ENCODE measurements around the gene NPSR1. TPM values are rescaled to one million over a fixed set of nuclear protein-coding genes. Genes with fewer than 3 reads are reported as not detected.
"Not testable (repeated sequence)": the region's sequence is repeated elsewhere in the genome, so short reads cannot be mapped to it uniquely, and the experiment has no call there.

NPSR1 gene
- total RNA-seq, 1 donor from 2014 or later: not detected

DNA sequence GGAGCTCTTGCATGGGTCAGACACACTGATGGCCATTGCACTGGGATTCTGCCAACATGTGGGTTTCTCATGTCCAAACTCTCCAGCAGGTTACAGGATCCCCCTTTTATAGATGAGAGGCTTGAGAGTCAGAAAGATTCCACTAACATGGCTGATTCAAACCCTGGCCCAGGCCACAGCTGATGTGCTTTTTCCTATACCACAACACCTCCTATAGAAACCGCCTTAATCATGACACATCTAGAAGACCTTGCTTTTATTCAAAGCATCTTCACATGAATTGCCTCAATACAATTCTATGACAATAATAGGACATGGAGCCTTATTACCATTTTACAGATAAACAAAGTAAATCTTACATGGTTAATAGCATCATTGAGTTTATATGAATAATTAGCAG lies 190.7 kb downstream of the NPSR1 start:
- Mint-ChIP-seq H3K4me1 (ENCODE audit: low read depth) (peaks cover 6% of the 10 kb centered on the region), H3K27me3 (ENCODE audit: low read depth) (no peaks in the 10 kb centered on the region), H3K4me3 (ENCODE audit: low read depth) (no peak overlapping the region), H3K27ac (no peak overlapping the region), H3K9me3 (no peaks in the 10 kb centered on the region), H3K36me3 (ENCODE audit: low read depth) (no peaks in the 10 kb centered on the region)
- DNase-seq (ENCODE audit: low spot score): no peak
- intact Hi-C loops (cut with micrococcal nuclease): no loop called here

DNA sequence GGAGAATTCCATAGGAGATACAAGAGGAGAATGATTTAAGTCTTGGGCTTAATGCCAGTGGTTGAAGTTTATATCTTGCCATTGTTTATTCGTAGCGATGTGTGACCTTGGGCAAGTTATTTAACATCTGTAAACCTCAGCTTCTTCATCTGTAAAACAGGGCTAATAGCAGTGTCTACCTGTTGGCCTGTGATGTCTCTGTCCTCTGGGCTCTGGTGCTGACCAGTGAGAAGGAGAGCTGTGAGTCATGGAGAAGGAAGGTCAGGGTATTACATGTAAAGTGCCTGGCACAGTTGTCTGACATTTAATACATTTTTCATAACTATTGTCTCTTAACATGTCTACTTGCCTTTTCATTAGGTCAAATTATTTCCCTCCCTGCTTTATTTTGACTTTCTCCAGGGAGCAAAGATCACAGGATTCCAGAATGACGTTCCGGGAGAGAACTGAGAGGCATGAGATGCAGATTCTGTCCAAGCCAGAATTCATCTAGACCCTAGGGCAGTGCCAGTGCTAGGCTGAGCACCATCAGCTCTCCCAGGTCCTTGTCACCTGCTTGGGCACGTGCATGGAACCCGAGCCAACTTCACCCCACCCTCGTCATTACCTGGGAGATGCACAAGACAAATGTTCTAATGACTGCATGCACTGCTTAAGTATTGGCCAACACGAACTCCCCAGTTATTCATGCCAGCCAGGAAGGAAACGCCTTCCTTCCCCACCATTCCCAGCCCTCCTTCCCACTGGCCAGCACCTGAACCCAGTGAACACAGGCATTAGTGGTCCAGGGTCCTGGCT lies 191.3 kb downstream of the NPSR1 start:
- intact Hi-C loops (cut with micrococcal nuclease): no loop called here
- H3K4me1 Mint-ChIP-seq (ENCODE audit: low read depth): peaks cover 6% of the 10 kb centered on the region
- H3K9me3 Mint-ChIP-seq: no peaks in the 10 kb centered on the region
- no peak overlapping the region for H3K4me3 Mint-ChIP-seq (ENCODE audit: low read depth)
- no peak overlapping the region for H3K27ac Mint-ChIP-seq
- no peaks in the 10 kb centered on the region for H3K36me3 Mint-ChIP-seq (ENCODE audit: low read depth)
- no peak for DNase-seq (ENCODE audit: low spot score)
- H3K27me3 Mint-ChIP-seq (ENCODE audit: low read depth): no peaks in the 10 kb centered on the region

DNA sequence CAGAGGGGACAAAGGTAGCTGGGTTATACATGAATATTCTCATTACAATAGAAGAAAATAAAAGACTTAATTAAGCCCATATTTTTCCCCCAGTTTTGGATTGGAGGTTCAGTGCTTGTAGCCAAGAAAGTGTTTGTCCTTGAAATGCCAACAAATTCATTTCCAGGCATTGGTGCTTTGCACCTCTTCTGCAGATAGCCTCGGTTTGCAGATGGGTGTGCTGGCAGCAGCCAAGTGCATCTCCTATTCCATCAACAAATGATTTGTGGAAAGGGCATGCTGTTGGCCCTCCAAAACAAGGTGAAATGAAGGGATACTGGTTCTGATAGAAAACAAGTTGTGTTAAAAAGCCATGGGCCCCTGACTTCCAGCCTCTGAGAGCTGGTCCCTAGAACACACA lies 192.0 kb downstream of the NPSR1 start:
- intact Hi-C loops (cut with micrococcal nuclease): no loop called here
- DNase-seq (ENCODE audit: low spot score): no peak
- Mint-ChIP-seq H3K27me3 (ENCODE audit: low read depth) (no peaks in the 10 kb centered on the region), H3K36me3 (ENCODE audit: low read depth) (no peaks in the 10 kb centered on the region), H3K27ac (no peak overlapping the region), H3K4me3 (ENCODE audit: low read depth) (no peak overlapping the region), H3K4me1 (ENCODE audit: low read depth) (peaks cover 6% of the 10 kb centered on the region), H3K9me3 (no peaks in the 10 kb centered on the region)

DNA sequence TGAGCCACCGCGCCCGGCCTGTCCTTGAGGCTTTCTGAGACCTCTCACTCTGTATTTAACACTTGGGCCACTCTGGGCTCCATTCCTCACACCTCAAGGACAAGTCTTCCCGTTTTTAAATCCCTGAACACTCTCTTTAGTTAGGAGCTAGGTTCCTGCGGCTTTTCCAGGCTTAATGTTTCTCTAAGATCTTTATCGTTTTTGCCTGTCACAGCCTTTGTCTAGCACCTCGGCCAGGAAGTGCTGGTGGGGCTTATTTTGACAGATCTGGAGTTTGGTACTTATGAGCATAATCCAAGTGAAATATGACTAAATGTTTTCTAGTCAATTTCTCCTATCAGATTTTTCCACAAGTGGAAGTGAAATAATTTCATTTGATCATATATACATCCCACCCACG lies 192.7 kb downstream of the NPSR1 start:
- intact Hi-C loops (cut with micrococcal nuclease): no loop called here

DNA sequence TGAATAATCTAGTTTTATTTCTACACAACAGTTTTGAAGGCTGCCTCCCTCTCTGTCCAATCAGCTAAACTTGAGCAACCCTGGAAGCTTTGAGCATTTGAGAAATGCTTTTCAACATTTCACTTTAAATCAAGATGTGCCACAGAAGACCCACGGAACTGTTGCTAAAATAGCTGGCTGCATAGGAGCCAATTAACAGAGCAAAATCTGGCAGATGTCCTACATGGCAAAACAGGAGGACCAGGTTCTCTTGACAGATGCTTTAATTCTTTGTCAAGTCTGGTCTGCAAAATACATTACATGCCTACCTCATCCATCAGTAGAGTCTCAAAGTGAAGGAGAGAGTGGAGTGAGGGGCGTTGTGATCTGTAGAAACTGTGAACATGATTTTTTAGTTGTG lies 193.4 kb downstream of the NPSR1 start:
- no peak overlapping the region for H3K27ac Mint-ChIP-seq
- no peaks in the 10 kb centered on the region for H3K27me3 Mint-ChIP-seq (ENCODE audit: low read depth)
- no peaks in the 10 kb centered on the region for H3K9me3 Mint-ChIP-seq
- intact Hi-C loops (cut with micrococcal nuclease): no loop called here
- H3K4me3 Mint-ChIP-seq (ENCODE audit: low read depth): no peak overlapping the region
- no peak for DNase-seq (ENCODE audit: low spot score)
- no peaks in the 10 kb centered on the region for H3K36me3 Mint-ChIP-seq (ENCODE audit: low read depth)
- no peaks in the 10 kb centered on the region for H3K4me1 Mint-ChIP-seq (ENCODE audit: low read depth)

More for the DNA sequence above, 192.7 kb downstream of the NPSR1 start:
- no peak for DNase-seq (ENCODE audit: low spot score)
- Mint-ChIP-seq H3K27ac (no peak overlapping the region), H3K4me3 (ENCODE audit: low read depth) (no peak overlapping the region), H3K4me1 (ENCODE audit: low read depth) (peaks cover 2% of the 10 kb centered on the region), H3K9me3 (no peaks in the 10 kb centered on the region), H3K36me3 (ENCODE audit: low read depth) (no peaks in the 10 kb centered on the region), H3K27me3 (ENCODE audit: low read depth) (no peaks in the 10 kb centered on the region)

DNA sequence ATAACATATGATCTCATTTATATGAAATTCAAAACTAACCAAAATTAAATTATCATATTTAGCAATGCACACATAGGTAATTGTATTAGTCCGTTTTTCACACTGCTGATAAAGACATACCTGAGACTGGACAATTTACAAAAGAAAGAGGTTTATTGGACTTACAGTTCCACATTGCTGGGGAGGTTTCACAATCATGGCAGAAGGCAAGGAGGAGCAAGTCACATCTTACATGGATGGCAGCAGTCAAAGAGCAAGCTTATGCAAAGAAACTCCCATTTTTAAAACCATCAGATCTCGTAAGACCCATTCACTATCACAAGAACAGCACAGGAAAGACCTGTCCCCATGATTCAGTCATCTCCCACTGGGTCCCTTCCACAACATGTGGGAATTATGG lies 200.4 kb downstream of the NPSR1 start:
- H3K36me3 Mint-ChIP-seq (ENCODE audit: low read depth); H3K4me1 Mint-ChIP-seq (ENCODE audit: low read depth); H3K27ac Mint-ChIP-seq; H3K4me3 Mint-ChIP-seq (ENCODE audit: low read depth); intact Hi-C loops (cut with micrococcal nuclease); H3K9me3 Mint-ChIP-seq; DNase-seq (ENCODE audit: low spot score); H3K27me3 Mint-ChIP-seq (ENCODE audit: low read depth): not testable (repeated sequence)

DNA sequence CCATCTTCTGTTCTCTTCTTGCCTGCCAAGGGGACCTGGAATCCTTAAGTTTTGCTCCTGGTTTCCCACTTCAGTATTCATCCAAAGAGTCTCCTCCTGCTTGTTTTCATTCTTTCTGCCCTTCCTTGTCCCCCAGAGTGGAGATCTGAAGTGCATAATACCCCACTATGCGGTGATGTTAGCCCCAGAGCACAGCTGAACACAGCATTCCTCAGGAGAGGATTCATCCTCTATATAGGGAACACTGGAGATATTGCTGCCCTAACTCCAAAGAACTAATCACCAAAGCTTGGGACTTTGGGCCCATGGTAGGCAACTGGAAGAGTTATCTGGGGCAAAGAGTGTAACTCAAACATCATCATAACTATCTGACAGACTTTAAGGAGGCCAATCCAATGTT lies 201.3 kb downstream of the NPSR1 start:
- H3K4me1 Mint-ChIP-seq (ENCODE audit: low read depth); intact Hi-C loops (cut with micrococcal nuclease); H3K27ac Mint-ChIP-seq; H3K9me3 Mint-ChIP-seq; H3K27me3 Mint-ChIP-seq (ENCODE audit: low read depth); H3K36me3 Mint-ChIP-seq (ENCODE audit: low read depth); DNase-seq (ENCODE audit: low spot score); H3K4me3 Mint-ChIP-seq (ENCODE audit: low read depth): not testable (repeated sequence)

DNA sequence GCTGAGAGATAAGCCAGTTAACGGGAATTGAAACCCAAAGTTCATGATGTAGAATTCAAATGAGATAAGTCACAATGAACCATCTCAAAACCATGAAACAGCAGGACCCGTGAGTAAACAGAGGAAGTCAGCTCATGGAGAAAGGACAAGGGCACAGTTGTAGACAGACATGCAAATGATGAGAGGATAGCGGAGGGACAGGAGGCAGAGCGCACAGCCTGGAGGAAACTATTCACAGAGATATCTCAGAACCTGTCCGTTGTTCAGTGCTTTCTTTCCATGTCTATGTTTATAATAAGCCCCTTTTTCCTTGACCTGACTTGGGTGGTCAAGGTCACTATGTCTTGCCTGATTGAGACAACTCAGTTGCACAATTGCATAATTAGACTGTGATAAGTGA lies 208.2 kb downstream of the NPSR1 start:
- H3K9me3 Mint-ChIP-seq; H3K27me3 Mint-ChIP-seq (ENCODE audit: low read depth); H3K27ac Mint-ChIP-seq; DNase-seq (ENCODE audit: low spot score); H3K4me3 Mint-ChIP-seq (ENCODE audit: low read depth); intact Hi-C loops (cut with micrococcal nuclease); H3K36me3 Mint-ChIP-seq (ENCODE audit: low read depth); H3K4me1 Mint-ChIP-seq (ENCODE audit: low read depth): not testable (repeated sequence)

DNA sequence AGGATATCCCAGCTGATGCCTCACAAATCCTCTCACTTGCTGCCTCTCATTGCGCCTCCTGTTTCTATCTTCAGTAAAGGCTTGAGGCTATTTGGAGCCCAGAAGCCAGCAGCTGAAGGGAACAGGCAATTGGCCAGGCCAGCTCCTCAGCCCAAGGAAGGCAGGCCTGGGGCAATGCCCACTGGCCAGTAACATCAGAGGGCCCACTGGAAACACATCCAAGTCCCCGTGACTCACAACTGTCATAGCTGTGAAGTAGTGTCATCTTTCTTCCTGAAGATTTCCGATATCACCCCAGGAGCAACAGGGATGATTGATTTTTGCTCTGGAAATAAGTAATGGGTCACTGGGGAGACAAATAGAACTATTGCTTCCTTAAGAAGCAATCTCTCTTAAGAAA lies 209.3 kb downstream of the NPSR1 start:
- H3K4me3 Mint-ChIP-seq (ENCODE audit: low read depth): not testable (repeated sequence)

DNA sequence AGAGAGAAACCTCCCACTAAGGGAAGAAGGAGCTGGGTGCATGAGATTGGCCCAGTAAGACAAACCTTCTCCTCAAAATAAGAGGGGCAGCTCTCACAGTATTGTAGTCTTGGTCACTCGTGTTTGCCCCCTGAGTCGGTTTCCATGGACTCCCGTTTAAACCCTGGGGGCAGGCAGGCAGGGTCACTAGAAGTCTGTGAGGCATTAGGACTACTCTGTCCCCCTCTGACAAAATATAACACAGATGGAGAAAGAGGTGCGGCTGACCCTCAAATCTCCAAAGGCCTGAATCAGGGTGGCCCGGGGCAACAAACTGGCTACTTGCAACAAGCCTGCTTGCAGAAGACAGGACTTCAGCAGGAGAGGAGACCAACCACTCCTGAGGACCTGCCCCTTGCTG lies 210.6 kb downstream of the NPSR1 start:
- not testable (repeated sequence) for H3K27ac Mint-ChIP-seq; H3K27me3 Mint-ChIP-seq (ENCODE audit: low read depth)

More for the DNA sequence above, 209.3 kb downstream of the NPSR1 start:
- H3K4me1 Mint-ChIP-seq (ENCODE audit: low read depth); H3K9me3 Mint-ChIP-seq; intact Hi-C loops (cut with micrococcal nuclease); DNase-seq (ENCODE audit: low spot score); H3K27ac Mint-ChIP-seq; H3K27me3 Mint-ChIP-seq (ENCODE audit: low read depth); H3K36me3 Mint-ChIP-seq (ENCODE audit: low read depth): not testable (repeated sequence)

DNA sequence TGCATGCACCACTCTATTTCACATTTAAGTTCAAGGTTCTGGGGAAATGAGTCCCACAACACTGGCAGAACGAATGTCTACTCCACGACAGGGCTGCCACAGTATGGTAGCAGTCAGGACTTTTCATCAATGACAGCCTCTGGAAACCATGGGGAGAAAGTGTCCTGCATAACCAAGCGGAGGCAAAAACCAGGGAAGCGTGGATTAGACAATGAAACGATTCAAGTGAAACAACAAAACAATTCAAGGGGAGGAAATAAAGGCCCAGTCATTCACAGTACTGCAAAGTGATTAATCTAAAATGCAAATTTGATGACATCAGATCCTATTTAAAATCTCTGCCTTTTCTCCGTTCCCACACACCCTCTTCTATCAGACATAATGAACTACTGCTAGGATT lies 211.0 kb downstream of the NPSR1 start:
- Mint-ChIP-seq H3K36me3 (ENCODE audit: low read depth) (no peaks in the 10 kb centered on the region), H3K9me3 (no peaks in the 10 kb centered on the region), H3K4me3 (ENCODE audit: low read depth) (no peak overlapping the region), H3K27me3 (ENCODE audit: low read depth) (no peaks in the 10 kb centered on the region), H3K27ac (no peak overlapping the region), H3K4me1 (ENCODE audit: low read depth) (no peaks in the 10 kb centered on the region)
- intact Hi-C loops (cut with micrococcal nuclease): no loop called here
- DNase-seq (ENCODE audit: low spot score): no peak

More for the DNA sequence above, 210.6 kb downstream of the NPSR1 start:
- DNase-seq (ENCODE audit: low spot score); intact Hi-C loops (cut with micrococcal nuclease); H3K4me1 Mint-ChIP-seq (ENCODE audit: low read depth); H3K9me3 Mint-ChIP-seq; H3K36me3 Mint-ChIP-seq (ENCODE audit: low read depth); H3K4me3 Mint-ChIP-seq (ENCODE audit: low read depth): not testable (repeated sequence)

DNA sequence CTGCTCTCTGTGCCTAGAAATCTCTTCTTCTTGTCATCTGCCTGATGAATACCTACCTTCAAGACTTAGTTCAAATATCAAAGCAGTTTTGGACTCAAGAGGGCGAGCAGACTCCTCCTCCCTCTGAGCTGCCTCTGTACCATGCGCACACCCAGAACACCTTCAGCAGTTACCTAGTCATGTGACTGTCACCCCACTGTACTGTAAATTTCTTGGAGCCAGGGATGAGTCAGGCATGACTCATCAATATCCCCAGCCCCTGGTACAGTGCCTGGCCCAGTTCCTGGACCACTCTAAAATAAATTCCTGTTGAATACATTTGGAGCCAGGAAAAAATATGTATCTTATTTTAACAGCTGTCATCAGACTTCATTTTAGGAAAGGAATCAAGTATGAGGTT lies 212.0 kb downstream of the NPSR1 start:
- intact Hi-C loops (cut with micrococcal nuclease); H3K36me3 Mint-ChIP-seq (ENCODE audit: low read depth); H3K4me1 Mint-ChIP-seq (ENCODE audit: low read depth); H3K27ac Mint-ChIP-seq; H3K4me3 Mint-ChIP-seq (ENCODE audit: low read depth); H3K9me3 Mint-ChIP-seq; DNase-seq (ENCODE audit: low spot score); H3K27me3 Mint-ChIP-seq (ENCODE audit: low read depth): not testable (repeated sequence)

DNA sequence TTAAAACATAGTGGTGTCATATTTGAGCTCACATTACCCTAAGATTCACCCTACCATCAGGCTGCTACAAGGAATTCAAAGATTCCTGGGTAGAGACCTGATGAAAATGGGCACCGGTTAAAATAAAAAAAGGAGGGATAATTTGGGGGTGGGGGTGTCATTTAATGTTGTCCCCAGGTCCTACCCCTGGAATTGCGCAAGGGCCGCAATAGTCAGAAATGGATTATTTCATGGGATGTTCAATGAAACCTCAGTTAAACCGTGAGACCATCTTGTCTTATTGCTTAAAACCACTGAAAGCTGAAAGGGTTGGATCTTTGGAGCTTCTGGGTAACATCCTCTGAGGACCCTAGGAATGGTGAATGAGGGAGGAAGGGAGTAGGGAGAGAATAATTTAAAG lies 216.3 kb downstream of the NPSR1 start:
- H3K36me3 Mint-ChIP-seq (ENCODE audit: low read depth); H3K4me1 Mint-ChIP-seq (ENCODE audit: low read depth); H3K9me3 Mint-ChIP-seq; H3K27me3 Mint-ChIP-seq (ENCODE audit: low read depth); intact Hi-C loops (cut with micrococcal nuclease); DNase-seq (ENCODE audit: low spot score); H3K4me3 Mint-ChIP-seq (ENCODE audit: low read depth); H3K27ac Mint-ChIP-seq: not testable (repeated sequence)

DNA sequence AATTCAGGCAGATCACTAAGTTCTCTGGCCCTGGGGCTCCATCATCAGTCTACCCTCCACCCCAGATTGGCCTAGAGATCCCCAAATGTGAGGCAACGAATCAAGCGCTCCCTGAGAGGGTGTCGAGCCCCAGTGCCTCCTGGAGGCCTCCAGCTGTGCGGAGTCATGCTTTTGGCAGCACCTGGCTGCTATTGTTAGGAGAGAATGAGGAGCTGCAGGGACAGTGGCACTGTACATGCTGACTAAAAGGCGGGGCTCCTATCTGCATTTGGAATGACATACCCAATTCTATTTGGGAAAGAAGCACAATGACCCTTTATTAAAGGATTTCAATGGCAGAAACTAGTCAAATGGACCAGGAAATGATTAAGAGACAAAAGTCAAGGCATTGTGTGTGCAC lies 217.5 kb downstream of the NPSR1 start:
- no peaks in the 10 kb centered on the region for H3K36me3 Mint-ChIP-seq (ENCODE audit: low read depth)
- intact Hi-C loops (cut with micrococcal nuclease): no loop called here
- H3K27ac Mint-ChIP-seq: no peak overlapping the region
- no peaks in the 10 kb centered on the region for H3K4me1 Mint-ChIP-seq (ENCODE audit: low read depth)
- H3K4me3 Mint-ChIP-seq (ENCODE audit: low read depth): no peak overlapping the region
- no peaks in the 10 kb centered on the region for H3K9me3 Mint-ChIP-seq
- no peaks in the 10 kb centered on the region for H3K27me3 Mint-ChIP-seq (ENCODE audit: low read depth)
- DNase-seq (ENCODE audit: low spot score): no peak
